CD14-positive monocyte (primary cell): Measurements from ENCODE around the gene BCL2L1. TPM values are rescaled to one million over a fixed set of nuclear protein-coding genes. Genes with fewer than 3 reads are reported as not detected.

ENCODE experiments used
- DNase-seq, 3 donors: peaks; one replicate each; pipeline ENCODE4 v3.0.0-alpha.2; 2011 to 2022
- H2AFZ ChIP-seq: 2 replicates; pipeline ENCODE4 v1.6.0; 2012; ENCODE audit warnings: mild to moderate bottlenecking, low read depth, low read length, inconsistent platforms; ENCODE audit not compliant: insufficient read depth, poor library complexity, severe bottlenecking
- H3K27ac ChIP-seq, 2 donors: 1 replicate in 1 of 2; 2 replicates in 1 of 2; pipeline ENCODE4 v1.5.1; 2012 to 2013; ENCODE audit warnings: low read length in 2 of 2, control low read depth in 1 of 2, inconsistent platforms in 1 of 2, low read depth in 1 of 2, mild to moderate bottlenecking in 1 of 2
- H3K27me3 ChIP-seq, 2 donors: one replicate each; pipeline versions ENCODE4 v1.6.0 to v1.6.1; 2011 to 2013; ENCODE audit warnings: low read length in 2 of 2; ENCODE audit not compliant: control insufficient read depth in 2 of 2, insufficient read depth in 2 of 2
- H3K36me3 ChIP-seq, 2 donors: replicated peaks in 1 of 2; 1 replicate in 1 of 2; 2 replicates in 1 of 2; pipeline versions ENCODE4 v1.5.1 to v1.6.1; 2012 to 2013; ENCODE audit warnings: low read length in 2 of 2, control low read depth in 1 of 2, inconsistent platforms in 1 of 2, mild to moderate bottlenecking in 1 of 2; ENCODE audit not compliant: insufficient read depth in 2 of 2, control insufficient read depth in 1 of 2
- H3K4me1 ChIP-seq, 2 donors: 1 replicate in 1 of 2; 2 replicates in 1 of 2; pipeline versions ENCODE4 v1.5.1 to v1.6.1; 2012 to 2013; ENCODE audit warnings: low read length in 2 of 2, control low read depth in 1 of 2, inconsistent platforms in 1 of 2, mild to moderate bottlenecking in 1 of 2, moderate library complexity in 1 of 2; ENCODE audit not compliant: insufficient read depth in 2 of 2, control insufficient read depth in 1 of 2
- H3K4me2 ChIP-seq: replicated peaks from 2 replicates; pipeline ENCODE3; 2012; ENCODE audit warnings: low read length, moderate library complexity, mild to moderate bottlenecking; ENCODE audit not compliant: poor library complexity, severe bottlenecking; ENCODE audit errors: extremely low read depth
- H3K4me3 ChIP-seq, 3 experiments: fragments of 200-600 bp in 1 of 3; sonication (generic) in 1 of 3; replicated peaks in 1 of 3; 1 replicate in 2 of 3; 2 replicates in 1 of 3; pipeline ENCODE4 v1.5.1; 2011 to 2013; ENCODE audit warnings: low read length in 3 of 3, mild to moderate bottlenecking in 3 of 3, control low read depth in 2 of 3, low read depth in 2 of 3, inconsistent platforms in 1 of 3, moderate library complexity in 1 of 3
- H3K79me2 ChIP-seq: 2 replicates; pipeline ENCODE4 v1.6.0; 2012; ENCODE audit warnings: mild to moderate bottlenecking, control low read depth, inconsistent platforms, low read length, moderate library complexity; ENCODE audit not compliant: insufficient read depth
- H3K9ac ChIP-seq: 2 replicates; pipeline ENCODE4 v1.6.0; 2017; ENCODE audit warnings: low read length, mild to moderate bottlenecking; ENCODE audit not compliant: insufficient read depth, poor library complexity, severe bottlenecking
- H3K9me3 ChIP-seq, 2 donors: replicated peaks in 1 of 2; 1 replicate in 1 of 2; 2 replicates in 1 of 2; pipeline versions ENCODE4 v1.5.1 to v1.6.1; 2012 to 2013; ENCODE audit warnings: low read length in 2 of 2, control low read depth in 1 of 2; ENCODE audit not compliant: control insufficient read depth in 1 of 2, insufficient read depth in 1 of 2
- H4K20me1 ChIP-seq: 2 replicates; pipeline ENCODE4 v1.6.0; 2012; ENCODE audit warnings: mild to moderate bottlenecking, low read length, control low read depth, moderate library complexity; ENCODE audit not compliant: insufficient read depth
- H3K27ac Mint-ChIP-seq, 7 donors: one replicate each; pipeline ENCODE4 v1.8.0; 2020; ENCODE audit warnings: mild to moderate bottlenecking in 7 of 7, mixed read lengths in 7 of 7, moderate library complexity in 6 of 7, inconsistent platforms in 2 of 7
- H3K27me3 Mint-ChIP-seq, 3 donors: one replicate each; pipeline ENCODE4 v1.8.0; 2021 to 2022; ENCODE audit warnings: low read depth in 3 of 3, mild to moderate bottlenecking in 3 of 3, mixed read lengths in 3 of 3, moderate library complexity in 3 of 3, inconsistent platforms in 1 of 3
- H3K36me3 Mint-ChIP-seq, 2 donors: one replicate each; pipeline ENCODE4 v1.8.0; 2020; ENCODE audit warnings: mixed read lengths in 2 of 2, inconsistent platforms in 1 of 2, mild to moderate bottlenecking in 1 of 2
- H3K4me1 Mint-ChIP-seq: one replicate; pipeline ENCODE4 v1.8.0; 2020; ENCODE audit warnings: mild to moderate bottlenecking, mixed read lengths
- H3K4me3 Mint-ChIP-seq, 2 donors: one replicate each; pipeline ENCODE4 v1.8.0; 2020; ENCODE audit warnings: mild to moderate bottlenecking in 2 of 2, mixed read lengths in 2 of 2, moderate library complexity in 1 of 2
- H3K9me3 Mint-ChIP-seq, 7 donors: one replicate each; pipeline ENCODE4 v1.8.0; 2020 to 2022; ENCODE audit warnings: mixed read lengths in 7 of 7, mild to moderate bottlenecking in 6 of 7, moderate library complexity in 6 of 7, inconsistent platforms in 2 of 7
- WGBS: methylation state at CpG from one replicate; pipeline ENCODE4 v1.1.5; 2013; ENCODE audit warnings: missing lambda C conversion rate; ENCODE audit not compliant: insufficient coverage; 5-methylcytosine and 5-hydroxymethylcytosine counted together
- intact Hi-C, 2 donors: fragments of 100-400 bp; cut with micrococcal nuclease; formaldehyde crosslinking; loops; one replicate each; pipeline versions ENCODE4 v1.15.0 to v1.15.1; 2023
- polyA plus RNA-seq, 3 donors: library from polyadenylated mRNA; depleted of rRNA in 1 of 3; unstranded in 2 of 3; stranded (reverse) in 1 of 3; fragments of 300-500 nt in 2 of 3; fragments of >200 nt in 1 of 3; fragmentation: Illumina TruSeq in 2 of 3; gene quantifications; 1 replicate in 2 of 3; 2 replicates in 1 of 3; pipeline ENCODE4 v1.2.3, GENCODE V29; 2012 to 2021
- TF ChIP-seq, protein P1 (sequence below): fragments of 200-600 bp; IDR thresholded peaks from one replicate; pipeline ENCODE4 v1.8.0; 2022; ENCODE audit warnings: antibody characterized with exemption, mild to moderate bottlenecking

The BCL2L1 gene
- polyA plus RNA-seq, 3 donors, result 12.4 to 16.8 (median 14.3) TPM

DNA sequence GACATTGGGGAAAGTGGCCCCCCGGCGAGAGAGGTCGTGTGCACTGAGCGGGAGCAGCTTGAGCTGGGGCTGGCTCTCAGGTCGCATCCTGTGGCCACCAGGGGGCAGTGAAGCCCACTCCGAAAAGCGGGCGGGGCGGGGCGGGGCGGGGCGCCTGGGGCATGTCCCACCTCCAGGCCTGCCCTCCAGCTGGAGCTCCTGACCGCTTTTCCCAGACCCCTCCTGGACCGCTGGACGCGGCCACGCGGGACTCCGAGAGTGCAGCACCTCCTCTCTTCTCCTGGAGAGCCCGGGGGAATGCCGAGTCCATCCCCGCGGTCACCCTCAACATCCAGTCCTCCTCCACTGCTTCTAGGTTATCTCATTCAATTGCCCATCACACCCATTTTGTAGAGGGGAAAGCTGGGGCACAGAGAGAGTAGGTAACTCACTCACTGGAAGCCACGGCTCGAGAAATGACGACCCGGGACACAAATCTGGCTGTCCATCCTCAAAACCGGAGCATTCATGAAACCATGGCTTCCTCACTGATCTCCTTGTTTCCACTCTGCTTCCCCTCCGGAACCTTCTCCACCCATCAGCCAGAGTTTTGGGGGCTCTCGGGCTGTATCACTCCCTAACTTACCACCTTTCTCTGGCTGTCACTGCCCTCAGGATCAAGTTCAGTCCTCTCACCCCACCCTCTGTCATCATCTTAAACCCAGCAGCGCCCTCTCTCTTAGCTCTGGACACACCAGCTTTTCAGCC, 60.9 kb downstream of the BCL2L1 start:
- H3K4me1 Mint-ChIP-seq, result peaks cover 21% of the 10 kb centered on the region
- peaks cover 10 to 22% of the 10 kb centered on the region in 2 donors for H3K4me1 ChIP-seq
- peak overlapping the region; percentile 82 to 91 for H3K4me3 Mint-ChIP-seq
- peak overlapping the region; percentile 95 for H3K4me2 ChIP-seq
- H3K79me2 ChIP-seq, result no peaks in the 10 kb centered on the region
- peak overlapping the region; percentile 90 for H2AFZ ChIP-seq
- H3K27ac Mint-ChIP-seq, result peak overlapping the region; percentile 31 to 79 (median 70)
- peaks cover 4 to 7% (median 4%) of the 10 kb centered on the region in 3 donors for H3K27me3 Mint-ChIP-seq
- peaks cover 16 to 27% of the 10 kb centered on the region in 2 donors for H3K36me3 ChIP-seq
- peak overlapping the region; percentile 33 to 81 (median 44) for H3K4me3 ChIP-seq
- TF ChIP-seq, protein P1, sequence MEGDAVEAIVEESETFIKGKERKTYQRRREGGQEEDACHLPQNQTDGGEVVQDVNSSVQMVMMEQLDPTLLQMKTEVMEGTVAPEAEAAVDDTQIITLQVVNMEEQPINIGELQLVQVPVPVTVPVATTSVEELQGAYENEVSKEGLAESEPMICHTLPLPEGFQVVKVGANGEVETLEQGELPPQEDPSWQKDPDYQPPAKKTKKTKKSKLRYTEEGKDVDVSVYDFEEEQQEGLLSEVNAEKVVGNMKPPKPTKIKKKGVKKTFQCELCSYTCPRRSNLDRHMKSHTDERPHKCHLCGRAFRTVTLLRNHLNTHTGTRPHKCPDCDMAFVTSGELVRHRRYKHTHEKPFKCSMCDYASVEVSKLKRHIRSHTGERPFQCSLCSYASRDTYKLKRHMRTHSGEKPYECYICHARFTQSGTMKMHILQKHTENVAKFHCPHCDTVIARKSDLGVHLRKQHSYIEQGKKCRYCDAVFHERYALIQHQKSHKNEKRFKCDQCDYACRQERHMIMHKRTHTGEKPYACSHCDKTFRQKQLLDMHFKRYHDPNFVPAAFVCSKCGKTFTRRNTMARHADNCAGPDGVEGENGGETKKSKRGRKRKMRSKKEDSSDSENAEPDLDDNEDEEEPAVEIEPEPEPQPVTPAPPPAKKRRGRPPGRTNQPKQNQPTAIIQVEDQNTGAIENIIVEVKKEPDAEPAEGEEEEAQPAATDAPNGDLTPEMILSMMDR, result peak; percentile 83
- H3K27ac ChIP-seq, result peak overlapping the region in 1 of 2 donors; percentile 60
- peaks cover 3% of the 10 kb centered on the region for H4K20me1 ChIP-seq
- H3K9ac ChIP-seq, result peak overlapping the region; percentile 33
- WGBS, result 12% methylated on average over 21 of the region's 31 CpGs
- no peaks in the 10 kb centered on the region for H3K9me3 ChIP-seq
- no peaks in the 10 kb centered on the region for H3K27me3 ChIP-seq
- peak; percentile 57 to 71 (median 62) for DNase-seq
- peaks cover 21 to 25% of the 10 kb centered on the region in 2 donors for H3K36me3 Mint-ChIP-seq
- intact Hi-C loops, result loop anchor here (2.0 kb wide), 2 partner anchors 61 to 63 kb away; partner anchors contain the start of gene BCL2L1 (in 1 of the 2)
- H3K9me3 Mint-ChIP-seq, result no peaks in the 10 kb centered on the region

DNA sequence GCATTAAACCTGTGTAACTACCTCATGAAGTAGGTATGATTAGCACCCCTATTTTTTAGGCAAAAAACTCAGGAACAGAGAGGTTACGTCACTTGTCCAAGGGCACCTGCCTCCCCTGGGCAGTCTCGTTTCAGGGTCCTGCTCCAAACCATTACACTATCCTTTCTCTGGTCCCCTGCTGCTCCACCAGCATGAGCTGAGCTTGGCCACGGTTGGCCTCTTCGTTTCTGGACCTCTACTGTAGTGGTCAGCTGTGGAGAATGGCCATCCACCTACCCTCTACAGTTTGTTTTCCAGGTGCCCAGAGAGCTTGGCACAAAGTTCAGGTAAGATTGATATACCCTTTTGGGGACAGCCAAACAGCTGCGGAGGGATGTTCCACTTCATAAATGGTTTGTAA, 68.1 kb downstream of the BCL2L1 start:
- Histone ChIP-seq H4K20me1 (no peaks in the 10 kb centered on the region), H3K4me2 (no peak overlapping the region), H3K9me3 (no peaks in the 10 kb centered on the region), H3K79me2 (no peaks in the 10 kb centered on the region), H3K27me3 (no peaks in the 10 kb centered on the region), H3K36me3 (no peaks in the 10 kb centered on the region), H3K4me1 (no peaks in the 10 kb centered on the region), H3K4me3 (no peak overlapping the region), H2AFZ (no peak overlapping the region), H3K9ac (no peak overlapping the region), H3K27ac (no peak overlapping the region)
- no peaks in the 10 kb centered on the region for H3K9me3 Mint-ChIP-seq
- H3K4me1 Mint-ChIP-seq, result peaks cover 2% of the 10 kb centered on the region
- peaks cover 4 to 7% (median 6%) of the 10 kb centered on the region in 3 donors for H3K27me3 Mint-ChIP-seq
- H3K36me3 Mint-ChIP-seq, result no peaks in the 10 kb centered on the region
- TF ChIP-seq, protein P1, result no peak
- H3K4me3 Mint-ChIP-seq, result no peak overlapping the region
- 79% methylated on average over 2 of the region's 5 CpGs for WGBS
- H3K27ac Mint-ChIP-seq, result no peak overlapping the region
- no peak for DNase-seq
- intact Hi-C loops, result no loop called here
